ENCODE measurements around the gene UGT3A2. TPM values are rescaled to one million over a fixed set of nuclear protein-coding genes. Genes with fewer than 3 reads are reported as not detected.

The UGT3A2 gene
- total RNA-seq, 4 donors from 2014 or later, result not detected

DNA sequence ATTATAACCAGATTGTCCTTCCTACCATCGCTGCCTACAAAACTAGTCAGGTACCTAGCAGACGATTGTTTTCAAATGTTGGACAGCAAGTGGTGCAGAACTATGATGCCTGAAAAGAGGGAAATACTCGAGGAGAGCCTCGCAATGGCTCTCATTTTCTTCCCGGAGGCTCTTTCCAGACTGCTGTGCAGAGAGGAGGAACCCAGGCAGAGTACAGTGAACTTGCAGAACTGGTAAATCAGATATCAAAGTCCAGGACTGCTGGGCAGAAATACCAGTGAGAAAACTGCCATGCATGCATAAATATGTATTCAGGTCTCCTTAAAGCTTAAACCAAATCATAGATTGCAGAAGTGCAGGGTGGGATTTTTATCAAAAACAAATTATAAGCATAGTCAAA, 49.1 kb downstream of the UGT3A2 start:
- TF ChIP-seq, protein P1, sequence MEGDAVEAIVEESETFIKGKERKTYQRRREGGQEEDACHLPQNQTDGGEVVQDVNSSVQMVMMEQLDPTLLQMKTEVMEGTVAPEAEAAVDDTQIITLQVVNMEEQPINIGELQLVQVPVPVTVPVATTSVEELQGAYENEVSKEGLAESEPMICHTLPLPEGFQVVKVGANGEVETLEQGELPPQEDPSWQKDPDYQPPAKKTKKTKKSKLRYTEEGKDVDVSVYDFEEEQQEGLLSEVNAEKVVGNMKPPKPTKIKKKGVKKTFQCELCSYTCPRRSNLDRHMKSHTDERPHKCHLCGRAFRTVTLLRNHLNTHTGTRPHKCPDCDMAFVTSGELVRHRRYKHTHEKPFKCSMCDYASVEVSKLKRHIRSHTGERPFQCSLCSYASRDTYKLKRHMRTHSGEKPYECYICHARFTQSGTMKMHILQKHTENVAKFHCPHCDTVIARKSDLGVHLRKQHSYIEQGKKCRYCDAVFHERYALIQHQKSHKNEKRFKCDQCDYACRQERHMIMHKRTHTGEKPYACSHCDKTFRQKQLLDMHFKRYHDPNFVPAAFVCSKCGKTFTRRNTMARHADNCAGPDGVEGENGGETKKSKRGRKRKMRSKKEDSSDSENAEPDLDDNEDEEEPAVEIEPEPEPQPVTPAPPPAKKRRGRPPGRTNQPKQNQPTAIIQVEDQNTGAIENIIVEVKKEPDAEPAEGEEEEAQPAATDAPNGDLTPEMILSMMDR (IDR thresholded peaks at IDR 0.05; ENCODE audit: low read depth), result no peak

DNA sequence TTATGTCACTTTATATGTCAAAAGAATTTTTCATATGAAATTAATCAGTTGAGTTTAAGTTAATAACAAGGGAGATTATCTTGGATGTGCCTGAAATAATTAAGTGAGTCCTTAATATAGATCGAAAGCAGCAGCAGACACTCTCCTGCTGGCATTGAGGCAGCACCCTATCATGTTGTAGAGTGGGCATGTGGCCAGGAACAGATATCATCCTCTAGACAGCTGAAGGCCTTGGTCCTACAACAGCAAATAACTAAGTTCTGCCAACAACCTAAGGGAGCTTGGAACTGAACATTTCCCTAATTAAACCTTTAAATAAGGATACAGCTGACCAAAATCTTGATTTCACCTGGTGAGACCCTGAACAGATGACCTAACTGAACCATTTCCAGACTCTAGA, 49.7 kb downstream of the UGT3A2 start:
- TF ChIP-seq, protein P1 (IDR thresholded peaks at IDR 0.05; ENCODE audit: low read depth), result no peak

DNA sequence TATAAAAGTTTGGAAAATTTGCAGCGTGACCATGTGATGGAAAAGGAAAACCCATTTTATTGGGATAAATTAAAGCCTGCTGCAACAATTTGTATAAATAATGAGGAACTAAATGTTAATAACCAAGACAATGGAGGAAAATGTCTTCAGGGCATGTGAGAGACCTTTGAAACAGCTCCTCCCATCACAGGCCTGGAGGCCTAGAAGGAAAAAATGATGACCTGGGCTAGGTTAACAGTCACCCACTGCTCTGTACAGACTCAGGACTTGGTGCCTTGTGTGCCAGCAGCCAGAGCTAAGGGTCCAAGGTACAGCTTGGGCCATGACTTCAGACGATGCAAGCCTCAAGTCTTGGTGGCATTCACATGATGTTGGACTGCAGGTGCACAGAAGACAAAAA, 53.5 kb downstream of the UGT3A2 start:
- TF ChIP-seq, protein P1 (IDR thresholded peaks at IDR 0.05; ENCODE audit: low read depth), result no peak

DNA sequence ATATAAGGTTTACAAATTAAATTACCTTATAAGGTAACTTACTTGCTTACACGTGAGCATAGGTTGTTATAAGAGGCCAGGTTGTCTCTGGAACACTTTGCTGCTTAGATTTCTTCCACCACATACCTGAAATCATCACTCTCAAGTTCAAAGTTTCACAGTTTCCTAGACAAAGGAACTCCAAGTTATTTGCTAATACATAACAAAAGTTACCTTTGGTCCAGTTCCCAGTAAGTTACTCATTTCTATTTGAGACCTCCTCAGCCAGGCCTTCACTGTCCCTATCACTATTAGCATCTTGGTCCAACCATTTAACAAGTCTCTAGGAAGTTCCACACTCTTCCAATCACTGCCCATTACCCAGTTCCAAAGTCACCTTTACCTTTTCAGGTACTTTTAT, 57.0 kb downstream of the UGT3A2 start:
- TF ChIP-seq, protein P1 (IDR thresholded peaks at IDR 0.05; ENCODE audit: low read depth), result no peak

DNA sequence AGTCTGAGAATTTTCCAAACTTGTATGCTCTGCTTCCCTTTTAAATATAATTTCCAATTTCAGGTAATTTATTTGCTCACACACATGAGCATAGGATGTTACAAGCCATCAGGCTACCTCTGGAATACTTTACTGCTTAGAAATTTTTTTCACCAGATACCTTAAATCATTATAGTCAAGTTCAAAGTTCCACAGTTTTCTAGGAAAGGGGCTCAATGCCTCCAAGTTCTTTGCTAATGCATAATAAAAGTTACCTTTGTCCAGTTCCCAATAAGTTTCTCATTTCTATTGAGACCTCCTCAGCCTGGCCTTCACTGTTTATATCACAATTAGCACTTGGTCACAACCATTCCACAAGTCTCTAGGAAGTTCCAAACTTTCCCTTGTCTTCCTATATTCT, 59.3 kb downstream of the UGT3A2 start:
- TF ChIP-seq, protein P1 (IDR thresholded peaks at IDR 0.05; ENCODE audit: low read depth), result no peak

DNA sequence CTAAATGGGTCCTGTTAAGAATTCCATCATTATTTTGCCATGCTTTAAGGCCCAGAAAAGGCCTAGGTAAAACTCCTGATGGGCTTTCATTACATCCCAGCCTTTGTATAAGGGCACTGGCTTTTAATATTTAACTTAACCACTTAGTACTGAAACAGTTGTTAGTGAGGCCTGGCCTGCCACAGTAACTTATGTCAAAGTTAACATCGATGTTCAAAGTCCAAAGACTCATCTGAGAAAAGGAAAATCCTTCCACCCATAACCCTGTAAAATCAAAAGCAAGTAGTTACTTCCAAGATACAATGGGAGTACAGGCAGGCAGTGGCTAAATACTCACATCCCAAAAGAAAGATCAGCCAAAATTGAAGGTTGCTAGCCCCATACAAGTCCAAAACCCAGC, 60.5 kb downstream of the UGT3A2 start:
- TF ChIP-seq, protein P1 (IDR thresholded peaks at IDR 0.05; ENCODE audit: low read depth), result no peak

DNA sequence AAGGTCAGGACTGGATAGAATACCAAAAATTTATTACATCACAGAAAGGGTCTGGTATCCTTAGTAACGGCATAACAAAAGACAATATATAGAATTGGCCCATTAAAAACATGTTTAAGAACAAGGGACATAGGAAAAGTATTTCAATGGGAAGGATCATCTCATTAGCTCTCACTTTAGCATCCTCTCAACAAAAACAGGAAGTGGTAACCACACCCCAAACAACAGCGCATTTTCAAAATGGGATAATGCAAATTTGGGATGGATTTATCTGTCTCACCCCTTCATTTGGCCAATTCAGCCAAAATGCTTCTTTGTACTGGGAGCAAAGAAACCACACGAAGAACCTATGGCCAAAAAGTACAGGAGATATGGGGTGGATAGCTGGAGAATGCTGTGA, 65.7 kb downstream of the UGT3A2 start:
- TF ChIP-seq, protein P1 (IDR thresholded peaks at IDR 0.05; ENCODE audit: low read depth), result no peak
